IPS-11a (cell line): ENCODE data around the gene PCDH15.

Experiments used
- H3K4me3 ChIP-seq: one replicate; pipeline ENCODE4 v1.5.1; 2013; ENCODE audit warnings: low read depth, low read length, control low read depth

Gene PCDH15

GRCh38 chr10:54800741-54801421 lies at the start of gene PCDH15:
PCDH15 (minus strand) TSS chr10:54801231; CDS start chr10:54664262, 136,969 bp downstream.
- no peak within 1 kb of the TSS for H3K4me3 ChIP-seq

- no peak overlapping the region for H3K4me3 ChIP-seq
These were observed 42.9 kb upstream of the PCDH15 start for GRCh38 chr10:54843932-54844331.

GRCh38 chr10:54843085-54843646 lies 42.1 kb upstream of the PCDH15 start:
- no peak overlapping the region for H3K4me3 ChIP-seq

GRCh38 chr10:54837479-54837878 lies 36.4 kb upstream of the PCDH15 start:
- no peak overlapping the region for H3K4me3 ChIP-seq

GRCh38 chr10:54833029-54833428 lies 32.0 kb upstream of the PCDH15 start:
- no peak overlapping the region for H3K4me3 ChIP-seq

GRCh38 chr10:54826994-54827560 lies 26.0 kb upstream of the PCDH15 start:
- no peak overlapping the region for H3K4me3 ChIP-seq

GRCh38 chr10:54815583-54815982 lies 14.6 kb upstream of the PCDH15 start:
- H3K4me3 ChIP-seq = no peak overlapping the region

GRCh38 chr10:54808186-54808935 lies 7.3 kb upstream of the PCDH15 start:
- no peak overlapping the region for H3K4me3 ChIP-seq

GRCh38 chr10:54799506-54799905 lies 1.5 kb downstream of the PCDH15 start:
- H3K4me3 ChIP-seq = no peak overlapping the region

GRCh38 chr10:54797636-54798321 lies 3.3 kb downstream of the PCDH15 start:
- no peak overlapping the region for H3K4me3 ChIP-seq

- H3K4me3 ChIP-seq = no peak overlapping the region
These were observed 4.2 kb downstream of the PCDH15 start for GRCh38 chr10:54796881-54797280.

GRCh38 chr10:54776622-54777021 lies 24.4 kb downstream of the PCDH15 start:
- no peak overlapping the region for H3K4me3 ChIP-seq

GRCh38 chr10:54772468-54773122 lies 28.4 kb downstream of the PCDH15 start:
- H3K4me3 ChIP-seq = no peak overlapping the region

- no peak overlapping the region for H3K4me3 ChIP-seq
These were observed 32.0 kb downstream of the PCDH15 start for GRCh38 chr10:54769051-54769450.

GRCh38 chr10:54758791-54759190 lies 42.2 kb downstream of the PCDH15 start:
- H3K4me3 ChIP-seq = no peak overlapping the region

GRCh38 chr10:54749623-54750022 lies 51.4 kb downstream of the PCDH15 start:
- H3K4me3 ChIP-seq = no peak overlapping the region

GRCh38 chr10:54745436-54745835 lies 55.6 kb downstream of the PCDH15 start:
- H3K4me3 ChIP-seq = no peak overlapping the region

GRCh38 chr10:54742416-54742815 lies 58.6 kb downstream of the PCDH15 start:
- H3K4me3 ChIP-seq = no peak overlapping the region

- no peak overlapping the region for H3K4me3 ChIP-seq
These were observed 72.5 kb downstream of the PCDH15 start for GRCh38 chr10:54728511-54728910.

- H3K4me3 ChIP-seq = no peak overlapping the region
These were observed 79.0 kb downstream of the PCDH15 start for GRCh38 chr10:54722075-54722474.

- no peak overlapping the region for H3K4me3 ChIP-seq
These were observed 90.1 kb downstream of the PCDH15 start for GRCh38 chr10:54710918-54711317.
